ENCODE results near the gene MLXIP. TPM values are rescaled to one million over a fixed set of nuclear protein-coding genes. Genes with fewer than 3 reads are reported as not detected.

Gene MLXIP
- total and polyA plus RNA-seq, 2 of the 13 experiments (the other 11 are each of a cell fraction or from before 2014, with no cell fraction given), result 5.3 to 6.7 TPM

DNA sequence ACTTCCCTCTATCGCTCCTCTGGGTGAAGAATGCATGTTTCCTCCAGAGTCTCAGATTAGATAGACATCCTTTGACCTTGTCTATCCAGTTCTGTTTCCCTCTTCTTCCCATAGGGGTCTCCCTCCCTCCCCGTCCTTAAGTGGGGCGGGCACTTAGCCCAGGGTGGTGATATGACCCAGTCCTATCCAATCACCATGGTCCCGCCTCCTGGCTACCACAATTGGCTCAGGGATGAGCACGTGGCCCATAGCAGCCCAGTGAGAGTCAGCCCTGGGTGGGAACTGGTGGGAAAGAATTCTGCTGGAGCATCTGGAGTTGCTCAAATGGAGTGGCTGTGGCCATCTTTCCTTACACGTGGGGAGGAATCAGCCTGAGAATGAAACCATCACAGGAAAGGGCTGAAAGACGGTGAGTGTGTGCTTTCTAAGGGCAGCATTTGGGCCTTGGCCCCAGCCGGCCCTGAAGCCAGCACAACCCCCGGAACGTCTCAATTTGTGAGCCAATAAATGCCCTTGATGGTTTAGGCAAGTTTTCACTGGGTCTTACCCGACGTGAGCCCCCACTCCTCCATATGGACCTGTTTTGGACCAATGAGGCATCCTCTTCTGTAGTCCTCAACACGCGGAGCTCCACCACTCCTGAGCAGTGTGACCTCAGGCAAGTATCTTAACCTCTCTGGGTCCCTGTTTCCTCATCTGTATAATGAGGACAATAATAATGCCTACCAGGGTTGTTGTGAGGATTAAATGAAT lies 14.4 kb upstream of the MLXIP start (continued):
- TF ChIP-seq, protein P1, sequence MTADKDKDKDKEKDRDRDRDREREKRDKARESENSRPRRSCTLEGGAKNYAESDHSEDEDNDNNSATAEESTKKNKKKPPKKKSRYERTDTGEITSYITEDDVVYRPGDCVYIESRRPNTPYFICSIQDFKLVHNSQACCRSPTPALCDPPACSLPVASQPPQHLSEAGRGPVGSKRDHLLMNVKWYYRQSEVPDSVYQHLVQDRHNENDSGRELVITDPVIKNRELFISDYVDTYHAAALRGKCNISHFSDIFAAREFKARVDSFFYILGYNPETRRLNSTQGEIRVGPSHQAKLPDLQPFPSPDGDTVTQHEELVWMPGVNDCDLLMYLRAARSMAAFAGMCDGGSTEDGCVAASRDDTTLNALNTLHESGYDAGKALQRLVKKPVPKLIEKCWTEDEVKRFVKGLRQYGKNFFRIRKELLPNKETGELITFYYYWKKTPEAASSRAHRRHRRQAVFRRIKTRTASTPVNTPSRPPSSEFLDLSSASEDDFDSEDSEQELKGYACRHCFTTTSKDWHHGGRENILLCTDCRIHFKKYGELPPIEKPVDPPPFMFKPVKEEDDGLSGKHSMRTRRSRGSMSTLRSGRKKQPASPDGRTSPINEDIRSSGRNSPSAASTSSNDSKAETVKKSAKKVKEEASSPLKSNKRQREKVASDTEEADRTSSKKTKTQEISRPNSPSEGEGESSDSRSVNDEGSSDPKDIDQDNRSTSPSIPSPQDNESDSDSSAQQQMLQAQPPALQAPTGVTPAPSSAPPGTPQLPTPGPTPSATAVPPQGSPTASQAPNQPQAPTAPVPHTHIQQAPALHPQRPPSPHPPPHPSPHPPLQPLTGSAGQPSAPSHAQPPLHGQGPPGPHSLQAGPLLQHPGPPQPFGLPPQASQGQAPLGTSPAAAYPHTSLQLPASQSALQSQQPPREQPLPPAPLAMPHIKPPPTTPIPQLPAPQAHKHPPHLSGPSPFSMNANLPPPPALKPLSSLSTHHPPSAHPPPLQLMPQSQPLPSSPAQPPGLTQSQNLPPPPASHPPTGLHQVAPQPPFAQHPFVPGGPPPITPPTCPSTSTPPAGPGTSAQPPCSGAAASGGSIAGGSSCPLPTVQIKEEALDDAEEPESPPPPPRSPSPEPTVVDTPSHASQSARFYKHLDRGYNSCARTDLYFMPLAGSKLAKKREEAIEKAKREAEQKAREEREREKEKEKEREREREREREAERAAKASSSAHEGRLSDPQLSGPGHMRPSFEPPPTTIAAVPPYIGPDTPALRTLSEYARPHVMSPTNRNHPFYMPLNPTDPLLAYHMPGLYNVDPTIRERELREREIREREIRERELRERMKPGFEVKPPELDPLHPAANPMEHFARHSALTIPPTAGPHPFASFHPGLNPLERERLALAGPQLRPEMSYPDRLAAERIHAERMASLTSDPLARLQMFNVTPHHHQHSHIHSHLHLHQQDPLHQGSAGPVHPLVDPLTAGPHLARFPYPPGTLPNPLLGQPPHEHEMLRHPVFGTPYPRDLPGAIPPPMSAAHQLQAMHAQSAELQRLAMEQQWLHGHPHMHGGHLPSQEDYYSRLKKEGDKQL (CRISPR knock-in tag; IDR thresholded peaks at IDR 0.05; ENCODE audit: low read depth), result no peak
- TF ChIP-seq SP140L (CRISPR knock-in tag; IDR thresholded peaks at IDR 0.05; ENCODE audit: borderline replicate concordance) (no peak), ZNF878 (CRISPR knock-in tag; IDR thresholded peaks at IDR 0.05) (no peak), TBX2 (CRISPR knock-in tag; IDR thresholded peaks at IDR 0.05; ENCODE audit: borderline replicate concordance) (no peak), DR1 (CRISPR knock-in tag; IDR thresholded peaks at IDR 0.05) (peak; percentile 33; the same call in 1 of the 2 replicates), ZNF629 (CRISPR knock-in tag; conservative IDR thresholded peaks at IDR 0.05) (no peak), HDAC1 (CRISPR knock-in tag; IDR thresholded peaks at IDR 0.05) (peak; percentile 48; the same call in 1 of the 2 replicates), PHF20 (CRISPR knock-in tag; IDR thresholded peaks at IDR 0.05) (0 out of 2 replicates have a peak, but pooled peaks have one; percentile 40), TBP (CRISPR knock-in tag; IDR thresholded peaks at IDR 0.05) (no peak), CHD4 (IDR thresholded peaks at IDR 0.05; ENCODE audit: borderline replicate concordance, low read length) (no peak), NPAS2 (CRISPR knock-in tag; IDR thresholded peaks at IDR 0.05; ENCODE audit: borderline replicate concordance) (no peak), MYNN (CRISPR knock-in tag; IDR thresholded peaks at IDR 0.05; ENCODE audit: low read depth) (no peak; the same call in 1 of the 2 replicates)
- TF ChIP-seq, protein P2, sequence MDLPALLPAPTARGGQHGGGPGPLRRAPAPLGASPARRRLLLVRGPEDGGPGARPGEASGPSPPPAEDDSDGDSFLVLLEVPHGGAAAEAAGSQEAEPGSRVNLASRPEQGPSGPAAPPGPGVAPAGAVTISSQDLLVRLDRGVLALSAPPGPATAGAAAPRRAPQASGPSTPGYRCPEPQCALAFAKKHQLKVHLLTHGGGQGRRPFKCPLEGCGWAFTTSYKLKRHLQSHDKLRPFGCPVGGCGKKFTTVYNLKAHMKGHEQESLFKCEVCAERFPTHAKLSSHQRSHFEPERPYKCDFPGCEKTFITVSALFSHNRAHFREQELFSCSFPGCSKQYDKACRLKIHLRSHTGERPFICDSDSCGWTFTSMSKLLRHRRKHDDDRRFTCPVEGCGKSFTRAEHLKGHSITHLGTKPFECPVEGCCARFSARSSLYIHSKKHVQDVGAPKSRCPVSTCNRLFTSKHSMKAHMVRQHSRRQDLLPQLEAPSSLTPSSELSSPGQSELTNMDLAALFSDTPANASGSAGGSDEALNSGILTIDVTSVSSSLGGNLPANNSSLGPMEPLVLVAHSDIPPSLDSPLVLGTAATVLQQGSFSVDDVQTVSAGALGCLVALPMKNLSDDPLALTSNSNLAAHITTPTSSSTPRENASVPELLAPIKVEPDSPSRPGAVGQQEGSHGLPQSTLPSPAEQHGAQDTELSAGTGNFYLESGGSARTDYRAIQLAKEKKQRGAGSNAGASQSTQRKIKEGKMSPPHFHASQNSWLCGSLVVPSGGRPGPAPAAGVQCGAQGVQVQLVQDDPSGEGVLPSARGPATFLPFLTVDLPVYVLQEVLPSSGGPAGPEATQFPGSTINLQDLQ (CRISPR knock-in tag; IDR thresholded peaks at IDR 0.05), result no peak
